Measurements from ENCODE around the gene DNAL1. TPM values are rescaled to one million over a fixed set of nuclear protein-coding genes. Genes with fewer than 3 reads are reported as not detected.

DNAL1 gene
- total and polyA plus RNA-seq, 2 of the 13 experiments (the other 11 are each of a cell fraction or from before 2014, with no cell fraction given), result 1.4 to 13.3 TPM

DNA sequence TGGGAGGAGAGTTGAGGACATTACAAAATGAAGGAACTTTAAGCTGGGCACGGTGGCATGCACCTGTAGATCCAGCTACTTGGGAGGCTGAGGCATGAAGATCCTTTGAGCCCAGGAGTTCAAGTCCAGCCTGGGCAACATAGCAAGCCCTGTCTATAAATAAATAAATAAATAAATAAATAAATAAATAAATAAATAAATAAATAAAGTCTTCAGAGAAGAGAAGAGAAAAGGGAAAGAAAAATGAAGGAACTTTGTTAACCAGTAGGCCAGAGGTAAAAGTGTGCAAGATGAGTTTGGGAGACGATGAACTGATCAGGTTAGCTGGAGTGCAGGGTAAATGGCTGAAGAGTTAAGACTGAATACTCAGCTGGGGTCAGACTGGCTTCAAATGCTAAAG, 49.3 kb downstream of the DNAL1 start:
- in situ Hi-C loops (cut with HindIII; ENCODE audit: extremely low pct_ligation_motif_present, low pct_unique_long_range_greater_than_20kb) (no loop called here), intact Hi-C loops (cut with micrococcal nuclease; ENCODE audit: unreplicated experiment) (no loop called here)
- FAIRE-seq (no peak), ATAC-seq (no peak), DNase-seq (ENCODE audit: low spot score) (no peak)
- ChIA-PET POLR2A (interaction anchor here (0.7 to 0.9 kb wide), 2 partner anchors 19 to 192 kb away, joined by 3 read pairs; partner anchors contain the start of gene ZNF410), CTCF (ENCODE audit: low intra/inter-chr PET ratio, low total read pairs) (no interaction called here)
- Histone ChIP-seq H4K20me1 (ENCODE audit: insufficient read depth, low read length) (no peaks in the 10 kb centered on the region), H3K4me2 (ENCODE audit: low read depth, low read length) (no peak overlapping the region), H3K4me3 (replicated peaks in 1 of 3; ENCODE audit: insufficient read depth in 1 of 3, low read depth in 2 of 3, low read length in 3 of 3) (no peak overlapping the region), H3K9ac (ENCODE audit: insufficient read depth, low read depth, low read length) (no peak overlapping the region), H3K9me3 (ENCODE audit: low read length) (no peaks in the 10 kb centered on the region), H2AFZ (ENCODE audit: low read length) (no peak overlapping the region), H3K27ac (ENCODE audit: extremely low read length, insufficient read depth, low read length) (no peak overlapping the region), H3K79me2 (ENCODE audit: insufficient read depth, low read length) (no peaks in the 10 kb centered on the region), H3K36me3 (replicated peaks in 1 of 2; ENCODE audit: control insufficient read depth in 1 of 2, insufficient read depth in 2 of 2, low read length in 2 of 2) (peaks cover 0 to 2% of the 10 kb centered on the region in 2 experiments; a peak in 1 of 5 replicates), H3K4me1 (ENCODE audit: insufficient read depth, low read length) (no peaks in the 10 kb centered on the region), H3K27me3 (ENCODE audit: control insufficient read depth in 1 of 2, insufficient read depth in 2 of 2, low read length in 2 of 2) (no peaks in the 10 kb centered on the region)
- 96% methylated on average over 2 of the region's 2 CpGs for WGBS (ENCODE audit: low lambda C conversion rate)
- BruUV-seq (replicated peaks), result no TSS peak
- no peak for TF ChIP-seq PRMT3 (CRISPR knock-in tag; IDR thresholded peaks at IDR 0.05; ENCODE audit: borderline replicate concordance, low read depth)
- TF ChIP-seq ZNF354B (CRISPR knock-in tag; IDR thresholded peaks at IDR 0.05), result no peak
- no peak for TF ChIP-seq ARID2 (CRISPR knock-in tag; IDR thresholded peaks at IDR 0.05; ENCODE audit: borderline replicate concordance)
- no peak for TF ChIP-seq GRHL1 (CRISPR knock-in tag; conservative IDR thresholded peaks at IDR 0.05)
- no peak for TF ChIP-seq ZNF441 (CRISPR knock-in tag; IDR thresholded peaks at IDR 0.05; ENCODE audit: borderline replicate concordance)
- TF ChIP-seq NR2C2 (CRISPR knock-in tag; IDR thresholded peaks at IDR 0.05; ENCODE audit: borderline replicate concordance), result no peak
- TF ChIP-seq ARNTL (CRISPR knock-in tag; IDR thresholded peaks at IDR 0.05), result no peak
- TF ChIP-seq ATAD3A (CRISPR knock-in tag; IDR thresholded peaks at IDR 0.05), result no peak
- TF ChIP-seq ZKSCAN5 (CRISPR knock-in tag; IDR thresholded peaks at IDR 0.05), result no peak
- no peak for TF ChIP-seq ZNF781 (CRISPR knock-in tag; IDR thresholded peaks at IDR 0.05; ENCODE audit: borderline replicate concordance, not compliant biosample characterization)
- TF ChIP-seq ZNF660 (CRISPR knock-in tag; IDR thresholded peaks at IDR 0.05; ENCODE audit: borderline replicate concordance, low read depth), result no peak
- TF ChIP-seq DNMT1 (CRISPR knock-in tag; IDR thresholded peaks at IDR 0.05), result no peak
- TF ChIP-seq ZNF468 (CRISPR knock-in tag; IDR thresholded peaks at IDR 0.05), result no peak
- TF ChIP-seq, protein P1, sequence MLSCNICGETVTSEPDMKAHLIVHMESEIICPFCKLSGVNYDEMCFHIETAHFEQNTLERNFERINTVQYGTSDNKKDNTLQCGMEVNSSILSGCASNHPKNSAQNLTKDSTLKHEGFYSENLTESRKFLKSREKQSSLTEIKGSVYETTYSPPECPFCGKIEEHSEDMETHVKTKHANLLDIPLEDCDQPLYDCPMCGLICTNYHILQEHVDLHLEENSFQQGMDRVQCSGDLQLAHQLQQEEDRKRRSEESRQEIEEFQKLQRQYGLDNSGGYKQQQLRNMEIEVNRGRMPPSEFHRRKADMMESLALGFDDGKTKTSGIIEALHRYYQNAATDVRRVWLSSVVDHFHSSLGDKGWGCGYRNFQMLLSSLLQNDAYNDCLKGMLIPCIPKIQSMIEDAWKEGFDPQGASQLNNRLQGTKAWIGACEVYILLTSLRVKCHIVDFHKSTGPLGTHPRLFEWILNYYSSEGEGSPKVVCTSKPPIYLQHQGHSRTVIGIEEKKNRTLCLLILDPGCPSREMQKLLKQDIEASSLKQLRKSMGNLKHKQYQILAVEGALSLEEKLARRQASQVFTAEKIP (CRISPR knock-in tag; IDR thresholded peaks at IDR 0.05; ENCODE audit: borderline replicate concordance), result no peak
- no peak for TF ChIP-seq XBP1 (CRISPR knock-in tag; IDR thresholded peaks at IDR 0.05)
- TF ChIP-seq, protein P2, sequence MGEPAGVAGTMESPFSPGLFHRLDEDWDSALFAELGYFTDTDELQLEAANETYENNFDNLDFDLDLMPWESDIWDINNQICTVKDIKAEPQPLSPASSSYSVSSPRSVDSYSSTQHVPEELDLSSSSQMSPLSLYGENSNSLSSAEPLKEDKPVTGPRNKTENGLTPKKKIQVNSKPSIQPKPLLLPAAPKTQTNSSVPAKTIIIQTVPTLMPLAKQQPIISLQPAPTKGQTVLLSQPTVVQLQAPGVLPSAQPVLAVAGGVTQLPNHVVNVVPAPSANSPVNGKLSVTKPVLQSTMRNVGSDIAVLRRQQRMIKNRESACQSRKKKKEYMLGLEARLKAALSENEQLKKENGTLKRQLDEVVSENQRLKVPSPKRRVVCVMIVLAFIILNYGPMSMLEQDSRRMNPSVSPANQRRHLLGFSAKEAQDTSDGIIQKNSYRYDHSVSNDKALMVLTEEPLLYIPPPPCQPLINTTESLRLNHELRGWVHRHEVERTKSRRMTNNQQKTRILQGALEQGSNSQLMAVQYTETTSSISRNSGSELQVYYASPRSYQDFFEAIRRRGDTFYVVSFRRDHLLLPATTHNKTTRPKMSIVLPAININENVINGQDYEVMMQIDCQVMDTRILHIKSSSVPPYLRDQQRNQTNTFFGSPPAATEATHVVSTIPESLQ (CRISPR knock-in tag; conservative IDR thresholded peaks at IDR 0.05), result no peak
- TF ChIP-seq CBFB (CRISPR knock-in tag; IDR thresholded peaks at IDR 0.05), result no peak
- no peak for TF ChIP-seq MATR3 (CRISPR knock-in tag; IDR thresholded peaks at IDR 0.05)

Measured in HepG2 (cell line).